ENCODE results near the gene MGLL. TPM values are rescaled to one million over a fixed set of nuclear protein-coding genes. Genes with fewer than 3 reads are reported as not detected.
A peak's percentile ranks its signal among the peaks of the same experiment; 100 is the strongest.

MGLL gene
- total RNA-seq, 1 donor, result 18.1 TPM

GRCh38 chr3:127809211-127809610 lies 13.1 kb downstream of the MGLL start:
- H3K4me1 ChIP-seq (ENCODE audit: insufficient read depth, low read length), result no peaks in the 10 kb centered on the region
- DNase-seq (ENCODE audit: insufficient read length, low spot score, missing footprints), result no peak
- H3K4me3 ChIP-seq (ENCODE audit: insufficient read depth, low read length), result no peak overlapping the region
- no peak for TF ChIP-seq CTCF (IDR thresholded peaks at IDR 0.05; ENCODE audit: extremely low read depth, low read depth, low read length)
- H3K27me3 ChIP-seq (ENCODE audit: insufficient read depth, low read length), result no peaks in the 10 kb centered on the region
- H3K27ac ChIP-seq (ENCODE audit: low read depth, low read length), result no peak overlapping the region
- no peak overlapping the region for H2AFZ ChIP-seq (ENCODE audit: low read length)
- no peak overlapping the region for H3K4me2 ChIP-seq (ENCODE audit: insufficient read depth, low read length)
- no peaks in the 10 kb centered on the region for H4K20me1 ChIP-seq (ENCODE audit: insufficient read depth, low read length)
- H3K36me3 ChIP-seq (ENCODE audit: insufficient read depth, low read length), result peaks cover 22% of the 10 kb centered on the region
- H3K9me3 ChIP-seq (ENCODE audit: low read depth, low read length), result peaks cover 1% of the 10 kb centered on the region
- peaks cover 30% of the 10 kb centered on the region for H3K79me2 ChIP-seq (ENCODE audit: insufficient read depth, low read length)

- no peak overlapping the region for H2AFZ ChIP-seq (ENCODE audit: low read length)
- no peak overlapping the region for H3K27ac ChIP-seq (ENCODE audit: low read depth, low read length)
- peaks cover 1% of the 10 kb centered on the region for H3K9me3 ChIP-seq (ENCODE audit: low read depth, low read length)
- H4K20me1 ChIP-seq (ENCODE audit: insufficient read depth, low read length), result no peaks in the 10 kb centered on the region
- H3K4me2 ChIP-seq (ENCODE audit: insufficient read depth, low read length), result no peak overlapping the region
- H3K79me2 ChIP-seq (ENCODE audit: insufficient read depth, low read length), result peaks cover 31% of the 10 kb centered on the region
- DNase-seq (ENCODE audit: insufficient read length, low spot score, missing footprints), result no peak
- H3K36me3 ChIP-seq (ENCODE audit: insufficient read depth, low read length), result peaks cover 22% of the 10 kb centered on the region
- no peaks in the 10 kb centered on the region for H3K27me3 ChIP-seq (ENCODE audit: insufficient read depth, low read length)
- no peak for TF ChIP-seq CTCF (IDR thresholded peaks at IDR 0.05; ENCODE audit: extremely low read depth, low read depth, low read length)
- H3K4me1 ChIP-seq (ENCODE audit: insufficient read depth, low read length), result peaks cover 8% of the 10 kb centered on the region
- no peak overlapping the region for H3K4me3 ChIP-seq (ENCODE audit: insufficient read depth, low read length)
Measured at GRCh38 chr3:127808197-127808596, 14.1 kb downstream of the MGLL start.

- Histone ChIP-seq H3K4me3 (ENCODE audit: insufficient read depth, low read length) (no peak overlapping the region), H3K27ac (ENCODE audit: low read depth, low read length) (no peak overlapping the region), H3K79me2 (ENCODE audit: insufficient read depth, low read length) (peaks cover 25% of the 10 kb centered on the region), H3K36me3 (ENCODE audit: insufficient read depth, low read length) (no peaks in the 10 kb centered on the region), H2AFZ (ENCODE audit: low read length) (no peak overlapping the region), H4K20me1 (ENCODE audit: insufficient read depth, low read length) (no peaks in the 10 kb centered on the region), H3K4me1 (ENCODE audit: insufficient read depth, low read length) (peaks cover 18% of the 10 kb centered on the region), H3K4me2 (ENCODE audit: insufficient read depth, low read length) (no peak overlapping the region), H3K9me3 (ENCODE audit: low read depth, low read length) (no peaks in the 10 kb centered on the region), H3K27me3 (ENCODE audit: insufficient read depth, low read length) (no peaks in the 10 kb centered on the region)
- DNase-seq (ENCODE audit: insufficient read length, low spot score, missing footprints), result no peak
- TF ChIP-seq CTCF (IDR thresholded peaks at IDR 0.05; ENCODE audit: extremely low read depth, low read depth, low read length), result no peak
Measured at GRCh38 chr3:127805026-127805753, 17.1 kb downstream of the MGLL start.

GRCh38 chr3:127804141-127804540 lies 18.2 kb downstream of the MGLL start:
- Histone ChIP-seq H4K20me1 (ENCODE audit: insufficient read depth, low read length) (no peaks in the 10 kb centered on the region), H3K4me2 (ENCODE audit: insufficient read depth, low read length) (no peak overlapping the region), H3K4me3 (ENCODE audit: insufficient read depth, low read length) (no peak overlapping the region), H3K4me1 (ENCODE audit: insufficient read depth, low read length) (peaks cover 27% of the 10 kb centered on the region), H3K27ac (ENCODE audit: low read depth, low read length) (peak overlapping the region; percentile 40), H2AFZ (ENCODE audit: low read length) (no peak overlapping the region), H3K36me3 (ENCODE audit: insufficient read depth, low read length) (no peaks in the 10 kb centered on the region), H3K79me2 (ENCODE audit: insufficient read depth, low read length) (peaks cover 19% of the 10 kb centered on the region), H3K9me3 (ENCODE audit: low read depth, low read length) (no peaks in the 10 kb centered on the region), H3K27me3 (ENCODE audit: insufficient read depth, low read length) (no peaks in the 10 kb centered on the region)
- no peak for DNase-seq (ENCODE audit: insufficient read length, low spot score, missing footprints)
- TF ChIP-seq CTCF (IDR thresholded peaks at IDR 0.05; ENCODE audit: extremely low read depth, low read depth, low read length), result no peak
